Muscle of arm (tissue), 12 donors: ENCODE results near the gene COL18A1. TPM values are rescaled to one million over a fixed set of nuclear protein-coding genes. Genes with fewer than 3 reads are reported as not detected.

ENCODE experiments used
- DNase-seq: peaks from one replicate; pipeline ENCODE4 v3.0.0-alpha.2; 2013
- polyA plus RNA-seq, 12 donors: library from polyadenylated mRNA; unstranded; fragments of 120-200 nt; gene quantifications; one replicate each; pipeline ENCODE4 v1.2.1, GENCODE V29; 2013; ENCODE audit not compliant: insufficient read length in 12 of 12

COL18A1 gene
- polyA plus RNA-seq, 12 donors, result 45.6 to 181 (median 71.3) TPM

DNA sequence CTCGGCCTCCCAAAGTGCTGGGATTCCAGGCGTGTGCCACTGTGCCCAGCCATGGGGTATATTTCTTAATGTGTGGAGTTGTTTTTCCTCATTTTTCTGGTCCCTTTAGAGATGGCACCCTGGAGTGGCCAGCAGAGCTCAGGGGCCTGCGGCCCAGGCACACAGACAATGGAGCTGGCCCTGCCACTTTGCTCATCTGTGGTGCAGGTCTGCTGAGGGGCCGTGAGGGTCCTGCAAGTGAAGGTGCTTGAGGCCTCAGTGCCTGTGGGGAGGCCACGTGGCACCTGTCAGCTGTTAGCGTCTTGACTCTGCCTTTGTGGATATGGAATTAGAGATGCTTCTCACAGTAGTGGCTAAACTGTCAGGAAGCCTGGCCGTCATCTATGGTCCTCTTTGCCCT lies 7.5 kb downstream of the COL18A1 start:
- no peak for DNase-seq

DNA sequence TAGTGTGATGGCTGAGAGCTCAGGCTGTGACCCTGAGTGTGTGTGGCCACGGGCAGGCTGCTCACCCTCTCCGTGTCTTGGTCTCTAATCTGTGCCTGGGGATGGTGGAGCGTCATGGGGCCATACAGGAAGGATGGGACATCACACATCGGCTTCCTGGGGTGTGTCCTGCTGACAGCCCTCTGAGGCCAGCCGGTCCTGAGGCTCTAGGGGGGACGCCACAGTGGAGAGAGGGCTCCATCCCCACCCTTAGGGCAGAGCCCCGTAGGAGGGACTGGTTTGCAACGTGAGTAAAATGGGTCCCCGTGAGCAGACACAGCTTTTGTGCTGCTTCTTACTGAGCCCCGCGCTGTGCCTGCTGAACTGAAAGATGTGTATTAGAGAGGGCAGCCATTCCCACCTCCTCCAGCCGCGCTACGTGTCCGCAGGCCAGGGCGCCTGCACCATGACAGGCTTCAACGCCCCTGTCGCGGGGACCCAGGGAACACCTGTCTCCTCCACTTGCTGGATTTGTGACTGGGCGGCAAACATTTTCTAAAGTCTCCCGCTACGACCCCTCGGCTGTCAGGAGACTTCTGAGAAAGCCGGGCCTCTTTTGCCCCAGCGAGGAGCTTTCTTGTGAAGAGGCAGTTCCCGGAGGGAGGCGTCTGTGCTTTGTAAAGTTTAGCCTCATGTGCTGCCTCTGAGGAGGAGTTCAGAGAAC lies 8.1 kb downstream of the COL18A1 start:
- DNase-seq, result no peak

DNA sequence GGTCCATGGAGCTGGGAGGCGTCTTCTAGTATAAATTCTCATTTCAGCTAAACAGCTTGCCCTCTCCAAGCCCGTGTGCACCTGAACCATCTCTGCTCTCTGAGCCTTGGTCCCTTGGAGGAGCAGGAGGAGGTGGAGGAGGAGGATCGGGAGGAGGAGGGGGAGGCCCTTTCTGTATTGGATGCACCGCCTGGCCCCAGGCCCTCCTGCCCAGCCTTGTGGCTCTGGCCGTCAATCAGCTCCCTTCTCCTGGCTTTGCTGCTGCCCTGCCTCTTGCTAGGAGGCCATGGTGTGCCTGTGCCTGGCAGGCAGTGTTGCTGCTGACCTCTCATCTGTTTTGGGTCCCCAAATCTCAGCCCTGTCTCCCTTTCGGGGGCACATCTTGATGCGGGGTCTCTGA lies 9.0 kb downstream of the COL18A1 start:
- DNase-seq, result no peak

- DNase-seq, result no peak
Measured at GRCh38 chr21:45414396-45415187, 9.6 kb downstream of the COL18A1 start.

GRCh38 chr21:45415188-45415942 lies 10.4 kb downstream of the COL18A1 start:
- DNase-seq, result no peak

GRCh38 chr21:45415943-45416611 lies 11.1 kb downstream of the COL18A1 start:
- no peak for DNase-seq

DNA sequence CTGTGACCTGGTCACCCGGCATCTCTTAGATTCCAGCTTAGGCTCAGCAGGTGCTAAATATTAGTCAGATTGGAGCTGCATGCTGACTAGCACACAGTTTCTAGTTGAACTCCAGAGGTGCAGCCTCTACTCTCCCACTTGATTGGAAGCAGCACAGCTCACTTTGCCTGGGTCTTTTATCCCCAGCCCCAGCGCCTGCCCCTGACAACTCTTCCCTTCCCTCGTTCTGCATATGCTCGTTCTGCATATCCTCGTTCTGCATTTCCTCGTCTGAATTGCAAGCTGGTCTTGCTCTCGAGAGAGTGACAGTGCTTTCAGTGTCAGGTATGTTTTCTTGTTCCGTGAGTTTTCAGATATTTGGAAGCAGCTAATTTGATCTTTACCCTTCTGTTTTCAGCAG lies 11.7 kb downstream of the COL18A1 start:
- DNase-seq, result no peak

GRCh38 chr21:45417256-45417950 lies 12.4 kb downstream of the COL18A1 start:
- no peak for DNase-seq

- DNase-seq, result no peak
Measured at GRCh38 chr21:45417951-45418300, 13.0 kb downstream of the COL18A1 start.

- DNase-seq, result no peak
Measured at GRCh38 chr21:45418301-45419071, 13.5 kb downstream of the COL18A1 start.

GRCh38 chr21:45419162-45419561 lies 14.2 kb downstream of the COL18A1 start:
- DNase-seq, result no peak

DNA sequence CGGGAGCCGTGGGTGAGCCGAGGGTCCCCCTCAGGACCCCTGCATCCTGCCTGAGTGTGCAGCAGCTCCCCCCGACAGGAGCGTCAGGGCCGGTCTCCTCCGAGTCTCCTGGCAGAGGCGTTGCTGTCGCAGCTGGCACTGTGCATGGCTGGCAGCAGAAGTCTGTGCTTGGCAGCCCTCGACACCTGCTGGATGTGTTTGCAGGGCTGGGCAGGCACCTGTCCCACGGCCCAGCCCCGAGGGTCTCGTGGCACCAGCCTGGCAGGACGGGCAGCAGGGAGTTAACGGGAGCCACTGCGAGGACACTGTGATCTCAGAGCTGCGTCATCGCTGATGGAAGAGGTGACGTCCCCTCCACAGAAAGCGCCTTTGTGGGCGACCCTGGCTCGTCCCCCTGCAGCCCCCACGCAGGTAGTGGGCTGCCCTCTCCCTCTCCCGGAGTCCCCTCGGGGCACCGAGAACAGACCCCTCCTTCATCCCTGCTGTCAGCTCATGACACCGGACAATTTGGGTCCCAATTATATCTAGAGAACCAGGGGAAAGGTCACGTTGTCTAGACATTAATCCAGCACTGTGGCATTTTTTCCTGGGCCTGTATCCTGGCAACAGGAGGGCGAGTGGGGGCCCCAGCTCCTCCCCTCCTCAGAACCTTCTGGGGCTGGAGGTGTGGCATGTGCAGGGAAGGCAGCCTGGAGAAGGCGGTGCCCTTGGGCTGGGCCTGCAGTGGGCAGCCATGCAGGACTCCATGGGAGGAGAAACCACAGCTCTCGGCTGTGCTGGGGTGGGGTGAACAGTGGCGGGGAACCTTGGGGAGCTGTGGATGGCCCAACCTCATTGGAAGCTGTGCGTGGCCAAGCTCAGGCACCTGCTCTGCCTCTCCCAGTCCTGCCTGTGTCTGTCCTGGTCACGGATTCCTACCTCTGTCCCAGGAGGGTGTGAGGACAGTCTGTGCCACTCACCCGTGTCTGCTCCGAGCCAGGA lies 15.4 kb downstream of the COL18A1 start:
- no peak for DNase-seq

- no peak for DNase-seq
Measured at GRCh38 chr21:45421071-45421845, 16.3 kb downstream of the COL18A1 start.

DNA sequence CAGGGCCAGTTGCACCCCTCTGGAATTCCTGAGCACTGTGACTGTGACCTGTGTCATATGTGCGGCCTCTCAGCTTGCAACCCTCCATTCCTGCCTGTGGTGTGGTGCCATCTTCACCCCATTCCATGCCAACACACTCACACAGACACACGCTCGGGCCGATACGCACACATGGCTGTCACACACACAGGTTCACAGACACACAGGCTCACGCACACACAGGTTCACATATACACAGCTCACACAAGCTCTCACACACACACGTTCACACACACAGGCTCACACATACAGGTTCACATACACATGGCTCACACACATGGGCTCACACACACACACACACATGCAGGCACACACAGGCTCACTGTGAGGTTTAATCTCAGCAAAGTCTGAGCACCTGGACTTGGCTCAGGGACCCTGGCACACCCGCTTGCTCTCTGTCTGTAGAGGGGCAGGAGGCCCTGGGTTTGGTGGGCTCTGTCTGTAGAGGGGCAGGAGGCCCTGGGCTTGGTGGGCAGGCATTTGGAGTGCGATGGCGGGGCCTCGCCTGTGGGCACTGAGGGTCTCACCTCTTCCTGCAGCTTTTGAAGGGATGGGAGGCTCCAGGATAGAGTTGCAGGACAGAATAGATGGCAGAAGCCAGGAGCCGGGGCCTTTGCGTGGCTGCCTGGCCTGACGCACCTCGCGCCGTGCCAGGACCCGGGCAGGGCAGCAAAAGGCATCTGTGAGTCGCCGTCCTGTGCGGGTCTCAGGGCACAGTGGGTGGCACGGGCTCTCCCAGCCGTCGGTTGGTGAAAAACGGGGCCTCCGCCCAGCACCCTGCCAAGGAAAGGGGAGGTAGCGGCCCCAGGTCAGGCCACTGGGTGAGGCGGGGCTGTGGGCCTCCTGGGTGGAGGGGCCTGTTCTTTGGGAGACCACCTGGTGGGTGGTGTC lies 17.1 kb downstream of the COL18A1 start:
- DNase-seq, result no peak

GRCh38 chr21:45423201-45423955 lies 18.4 kb downstream of the COL18A1 start:
- DNase-seq, result no peak

DNA sequence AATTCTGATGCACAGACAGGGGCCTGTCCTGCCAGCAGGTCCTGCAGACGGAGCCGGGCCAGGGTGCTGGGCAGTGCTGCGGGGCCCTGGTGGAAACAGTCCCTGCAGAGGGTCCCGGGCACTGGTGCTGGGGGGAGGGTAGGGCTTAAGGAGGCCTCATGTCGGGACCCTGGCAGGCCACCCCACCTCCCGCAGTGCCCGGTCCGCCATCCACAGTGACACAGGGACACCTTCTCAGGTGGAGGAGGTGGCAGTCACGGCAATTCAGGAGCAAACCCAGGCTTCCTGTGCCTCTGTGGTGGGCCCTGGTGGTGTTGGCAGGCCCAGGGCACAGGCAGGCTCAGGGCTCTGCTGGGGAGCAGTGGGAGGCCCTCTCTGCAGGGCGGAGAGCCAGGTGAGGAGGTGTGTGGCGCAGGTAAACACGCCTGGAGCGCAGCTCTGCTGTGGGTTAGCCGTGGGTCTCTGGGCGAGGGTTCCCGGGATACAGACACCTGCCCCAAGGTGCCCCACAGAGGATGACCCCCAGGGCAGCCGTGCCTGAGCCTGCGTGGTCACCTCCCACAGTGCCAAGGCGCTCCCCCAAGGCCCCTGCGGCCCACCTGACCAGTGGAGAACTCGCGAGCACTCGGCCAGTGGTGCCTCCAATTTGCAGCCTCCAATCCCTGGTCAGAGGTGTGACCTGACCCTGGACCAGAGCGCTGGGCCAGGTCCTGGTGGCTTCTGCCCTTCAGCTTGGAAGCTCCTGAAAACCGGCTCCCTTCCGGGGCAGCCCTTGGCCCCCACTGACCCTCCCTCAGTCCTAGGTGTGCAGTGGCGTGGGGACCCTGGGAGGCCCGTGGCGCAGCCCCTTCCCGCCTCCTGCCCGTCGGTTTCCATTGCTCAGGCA lies 19.2 kb downstream of the COL18A1 start:
- no peak for DNase-seq
